Fibroblast of lung (primary cell): Measurements from ENCODE around the gene TMEM109.

ENCODE experiments used
- CTCF ChIP-seq, 2 donors: IDR thresholded peaks in 1 of 2; conservative IDR thresholded peaks in 1 of 2; 1 replicate in 1 of 2; 2 replicates in 1 of 2; pipeline ENCODE4 v1.5.1; 2011 to 2012; ENCODE audit warnings: low read length in 2 of 2, control low read depth in 1 of 2, inconsistent platforms in 1 of 2, low read depth in 1 of 2, mild to moderate bottlenecking in 1 of 2
- EZH2 ChIP-seq: IDR thresholded peaks from 2 replicates; pipeline ENCODE4 v1.5.1; 2012; ENCODE audit warnings: low read length, control low read depth, mild to moderate bottlenecking; ENCODE audit errors: missing control alignments

- TF ChIP-seq CTCF (conservative IDR thresholded peaks at IDR 0.05 in 1 of 2, IDR thresholded peaks at IDR 0.05 in 1 of 2; ENCODE audit: low read depth in 1 of 2, low read length in 2 of 2) (no peak), EZH2 (no peak)
Observed at GRCh38 chr11:60935676-60936442, 21.9 kb downstream of the TMEM109 start.
